ENCODE data around the gene BRIP1. TPM values are rescaled to one million over a fixed set of nuclear protein-coding genes. Genes with fewer than 3 reads are reported as not detected.

Gene BRIP1
- total and polyA plus RNA-seq, 10 of the 15 experiments (the other 5 are each of a cell fraction or from before 2014, with no cell fraction given): 4.0 to 24.2 (median 12.8) TPM

GRCh38 chr17:61874075-61874474 lies 10.7 kb upstream of the BRIP1 start (continued):
- TF ChIP-seq MTA2 (IDR thresholded peaks at IDR 0.05; ENCODE audit: low read depth) (no peak), ESRRA (IDR thresholded peaks at IDR 0.05; ENCODE audit: low read length) (no peak), SMAD5 (IDR thresholded peaks at IDR 0.05; ENCODE audit: low read depth) (no peak), ATF2 (IDR thresholded peaks at IDR 0.05; ENCODE audit: low read length) (no peak)

GRCh38 chr17:61872099-61872498 lies 8.8 kb upstream of the BRIP1 start:
- in situ Hi-C loops (cut with MboI): no loop called here
- no peaks in the 10 kb centered on the region for H3K4me1 ChIP-seq (ENCODE audit: control insufficient read depth, insufficient read depth, low read length)
- DNase-seq (ENCODE audit: low read depth, low spot score) (no peak), FAIRE-seq (no peak), ATAC-seq (no peak)
- H3K79me2 ChIP-seq (ENCODE audit: control insufficient read depth, insufficient read depth, low read length): no peaks in the 10 kb centered on the region
- no peak overlapping the region for H3K4me3 ChIP-seq
- H4K20me1 ChIP-seq (ENCODE audit: control insufficient read depth, insufficient read depth): no peaks in the 10 kb centered on the region
- BruUV-seq (replicated peaks): no TSS peak
- no peak overlapping the region for H3K27ac ChIP-seq (ENCODE audit: control insufficient read depth, insufficient read depth)
- ChIA-PET CTCF (interaction anchor here (1.5 to 1.8 kb wide), 2 partner anchors 9 to 237 kb away, joined by 5 to 14 read pairs; no protein-coding TSS in a partner anchor), POLR2A (interaction anchor here (0.8 kb wide), 1 partner anchor 8 kb away, joined by 3 read pairs; the partner anchor contains the start of gene BRIP1), SMC1A (ENCODE audit: uncharacterized antibody, unreplicated experiment) (interaction anchor here (1.7 to 1.9 kb wide), 2 partner anchors 9 to 238 kb away, joined by 13 to 21 read pairs; partner anchors contain the start of gene BRIP1), RAD21 (ENCODE audit: unreplicated experiment) (interaction anchor here (0.8 to 1.9 kb wide), 3 partner anchors 9 to 237 kb away, joined by 3 to 6 read pairs (median 3); partner anchors contain the start of gene BRIP1)
- H3K36me3 ChIP-seq (ENCODE audit: control insufficient read depth in 2 of 2, insufficient read depth in 2 of 2, low read length in 1 of 2): peaks cover 3 to 13% of the 10 kb centered on the region in 2 experiments
- no peak overlapping the region for H3K4me2 ChIP-seq (ENCODE audit: control insufficient read depth, insufficient read depth)
- WGBS (ENCODE audit: insufficient coverage, insufficient replicate concordance, low lambda C conversion rate, missing lambda C conversion rate): 96% methylated on average over 3 of the region's 3 CpGs
- H3K9me3 ChIP-seq (replicated peaks; ENCODE audit: control insufficient read depth, insufficient read depth, low read length): no peaks in the 10 kb centered on the region
- no peak for TF ChIP-seq ZZZ3 (IDR thresholded peaks at IDR 0.05; ENCODE audit: control insufficient read depth, insufficient read length, low read depth)
- no peak for TF ChIP-seq HDAC6 (IDR thresholded peaks at IDR 0.05; ENCODE audit: unreplicated experiment)
- peak; percentile 38; the same call in 1 of the 2 replicates for TF ChIP-seq NFXL1 (IDR thresholded peaks at IDR 0.05; ENCODE audit: borderline replicate concordance)
- no peak for TF ChIP-seq BMI1 (IDR thresholded peaks at IDR 0.05; ENCODE audit: borderline replicate concordance)
- no peak for TF ChIP-seq HDAC2 (IDR thresholded peaks at IDR 0.05)
- TF ChIP-seq SKIL (IDR thresholded peaks at IDR 0.05; ENCODE audit: low read depth, poor library complexity, severe bottlenecking): no peak
- no peak for TF ChIP-seq STAT3 (IDR thresholded peaks at IDR 0.05; ENCODE audit: low read depth, low read length)
- no peak for TF ChIP-seq RB1 (IDR thresholded peaks at IDR 0.05; ENCODE audit: borderline replicate concordance)
- TF ChIP-seq KDM1A (IDR thresholded peaks at IDR 0.05; ENCODE audit: borderline replicate concordance): no peak
- peak in 1 of 2 experiments; percentile 65; a peak in 1 of 4 replicates for TF ChIP-seq ETV6 (conservative IDR thresholded peaks at IDR 0.05 in 1 of 2, IDR thresholded peaks at IDR 0.05 in 1 of 2; ENCODE audit: borderline replicate concordance in 1 of 2, low read depth in 1 of 2)
- no peak for TF ChIP-seq TARDBP (IDR thresholded peaks at IDR 0.05; ENCODE audit: borderline replicate concordance)
- no peaks in the 10 kb centered on the region for H3K27me3 ChIP-seq (replicated peaks in 1 of 2; ENCODE audit: control insufficient read depth in 2 of 2, insufficient read depth in 2 of 2, low read length in 1 of 2)
- intact Hi-C loops (cut with micrococcal nuclease; ENCODE audit: unreplicated experiment): no loop called here
- H2AFZ ChIP-seq (ENCODE audit: control insufficient read depth, low read depth, low read length): no peak overlapping the region
- H3K9ac ChIP-seq (ENCODE audit: control insufficient read depth, insufficient read depth, low read length): no peak overlapping the region
